Muscle of back (tissue), 11 donors: Measurements from ENCODE around the gene ACOX2. TPM values are rescaled to one million over a fixed set of nuclear protein-coding genes. Genes with fewer than 3 reads are reported as not detected.

Experiments used
- DNase-seq, 3 donors: peaks; one replicate each; pipeline versions ENCODE4 v3.0.0 to v3.0.0-alpha.2; 2013
- polyA plus RNA-seq, 10 donors: library from polyadenylated mRNA; unstranded; fragments of 120-200 nt; gene quantifications; one replicate each; pipeline ENCODE4 v1.2.1, GENCODE V29; 2013; ENCODE audit not compliant: insufficient read length in 10 of 10

ACOX2 gene
- polyA plus RNA-seq, 10 donors: 17.9 to 40.4 (median 24.2) TPM

- no peak for DNase-seq
Observed at GRCh38 chr3:58478781-58479180, 58.2 kb downstream of the ACOX2 start.

GRCh38 chr3:58474967-58475578 lies 61.9 kb downstream of the ACOX2 start:
- no peak for DNase-seq

GRCh38 chr3:58474348-58474911 lies 62.6 kb downstream of the ACOX2 start:
- no peak for DNase-seq

GRCh38 chr3:58473275-58473674 lies 63.7 kb downstream of the ACOX2 start:
- DNase-seq: no peak

- DNase-seq: peak in 1 of 3 donors; percentile 81
Observed at GRCh38 chr3:58471025-58471887, 65.7 kb downstream of the ACOX2 start.

GRCh38 chr3:58470363-58471024 lies 66.5 kb downstream of the ACOX2 start:
- no peak for DNase-seq

GRCh38 chr3:58469096-58469495 lies 67.9 kb downstream of the ACOX2 start:
- DNase-seq: no peak

- DNase-seq: no peak
Observed at GRCh38 chr3:58466899-58467563, 70.0 kb downstream of the ACOX2 start.

- no peak for DNase-seq
Observed at GRCh38 chr3:58464866-58465265, 72.1 kb downstream of the ACOX2 start.

- DNase-seq: no peak
Observed at GRCh38 chr3:58463942-58464271, 73.1 kb downstream of the ACOX2 start.

GRCh38 chr3:58463181-58463941 lies 73.6 kb downstream of the ACOX2 start:
- DNase-seq: peak in 2 of 3 donors; percentile 50 to 70

GRCh38 chr3:58462829-58463180 lies 74.2 kb downstream of the ACOX2 start:
- DNase-seq: no peak

GRCh38 chr3:58459160-58459559 lies 77.8 kb downstream of the ACOX2 start:
- no peak for DNase-seq

Other genes starting within 250 kb of the ACOX2 start
- 10 to 100 TPM; 14.2 to 27.0 (median 20.3) TPM for gene RPP14, start 230.9 kb downstream of the ACOX2 start, polyA plus RNA-seq
- 10 to 100 TPM in 5 of 10 donors, 1 to 10 TPM in 5; 8.2 to 15.4 (median 10.2) TPM for gene HTD2, start 230.7 kb downstream of the ACOX2 start, polyA plus RNA-seq
- gene PXK, start 204.3 kb downstream of the ACOX2 start, polyA plus RNA-seq: 10 to 100 TPM; 14.2 to 29.3 (median 20.2) TPM
- 10 to 100 TPM; 71.8 to 85.7 (median 78.2) TPM for gene PDHB, start 103.4 kb downstream of the ACOX2 start, polyA plus RNA-seq
- 10 to 100 TPM in 9 of 10 donors, 1 to 10 TPM in 1; 9.5 to 15.4 (median 13.4) TPM for gene KCTD6, start 45.1 kb downstream of the ACOX2 start, polyA plus RNA-seq
- 1 to 10 TPM; 1.0 to 2.6 (median 1.2) TPM for gene FAM107A, start 40.2 kb upstream of the ACOX2 start, polyA plus RNA-seq
- 1 to 10 TPM in 2 of 10 donors, not detected in 8; 2.4 to 2.5 TPM for gene FAM3D, start 129.6 kb upstream of the ACOX2 start, polyA plus RNA-seq